CD4-positive, alpha-beta T cell (primary cell): ENCODE data around the gene ANKS4B. TPM values are rescaled to one million over a fixed set of nuclear protein-coding genes. Genes with fewer than 3 reads are reported as not detected.

ENCODE experiments used
- ATAC-seq: fragments of 200-7000 bp; cut with Tn5 transposase; one replicate; pipeline ENCODE4 v1.10.0; 2022; ENCODE audit warnings: mild to moderate bottlenecking; ENCODE audit not compliant: poor library complexity
- CTCF ChIA-PET: fragments of 350-600 bp; sonication (Branson Sonifier 250); formaldehyde crosslinking; loops from one replicate; lab custom pipeline; 2021; ENCODE audit warnings: antibody characterized with exemption, inconsistent platforms; lab: Charles Lee
- POLR2A ChIA-PET: fragments of 350-600 bp; sonication (Branson Sonifier 250); formaldehyde crosslinking; loops from one replicate; lab custom pipeline; 2021; ENCODE audit warnings: antibody characterized with exemption, inconsistent platforms; lab: Charles Lee
- DNase-seq, 14 experiments: peaks; one replicate each; pipeline ENCODE4 v3.0.0-alpha.2; 2013 to 2020; ENCODE audit warnings: mixed read lengths in 2 of 14
- H3K27ac ChIP-seq, 2 donors: one replicate each; pipeline versions ENCODE4 v1.5.1 to v1.7.0; 2013; ENCODE audit warnings: low read length in 2 of 2, low read depth in 1 of 2, mild to moderate bottlenecking in 1 of 2
- H3K27me3 ChIP-seq, 2 experiments: 1 replicate in 1 of 2; 2 replicates in 1 of 2; pipeline versions ENCODE4 v1.6.1 to v1.7.0; 2013; ENCODE audit warnings: low read length in 2 of 2, control low read depth in 1 of 2, mild to moderate bottlenecking in 1 of 2, moderate library complexity in 1 of 2; ENCODE audit not compliant: insufficient read depth in 2 of 2, control insufficient read depth in 1 of 2
- H3K36me3 ChIP-seq: one replicate; pipeline ENCODE4 v1.6.1; 2013; ENCODE audit warnings: low read length, control low read depth; ENCODE audit not compliant: insufficient read depth
- H3K4me1 ChIP-seq: one replicate; pipeline ENCODE4 v1.6.1; 2013; ENCODE audit warnings: low read length, control low read depth; ENCODE audit not compliant: insufficient read depth
- H3K4me3 ChIP-seq: one replicate; pipeline ENCODE4 v1.5.1; 2013; ENCODE audit warnings: mild to moderate bottlenecking, low read length, moderate library complexity
- H3K9me3 ChIP-seq, 2 experiments: 1 replicate in 1 of 2; 2 replicates in 1 of 2; pipeline versions ENCODE4 v1.6.1 to v1.7.0; 2013; ENCODE audit warnings: low read length in 2 of 2, mild to moderate bottlenecking in 2 of 2, control low read depth in 1 of 2, moderate library complexity in 1 of 2; ENCODE audit not compliant: control insufficient read depth in 1 of 2, insufficient read depth in 1 of 2
- H3K27ac Mint-ChIP-seq: one replicate; pipeline ENCODE4 v1.8.0; 2020; ENCODE audit warnings: mixed read lengths
- H3K27me3 Mint-ChIP-seq: one replicate; pipeline ENCODE4 v1.8.0; 2021; ENCODE audit warnings: mixed read lengths
- H3K36me3 Mint-ChIP-seq: one replicate; pipeline ENCODE4 v1.8.0; 2021; ENCODE audit warnings: low read depth, mixed read lengths
- H3K4me1 Mint-ChIP-seq: one replicate; pipeline ENCODE4 v1.8.0; 2021; ENCODE audit warnings: low read depth, mixed read lengths
- H3K4me3 Mint-ChIP-seq: one replicate; pipeline ENCODE4 v1.8.0; 2020; ENCODE audit warnings: mild to moderate bottlenecking, mixed read lengths
- H3K9me3 Mint-ChIP-seq: one replicate; pipeline ENCODE4 v1.8.0; 2020; ENCODE audit warnings: mixed read lengths
- CTCF ChIP-seq: fragments of 200-600 bp; IDR thresholded peaks from one replicate; pipeline ENCODE4 v1.8.0; 2022; ENCODE audit warnings: antibody characterized with exemption, mild to moderate bottlenecking
- intact Hi-C, 2 experiments: fragments of 100-400 bp; cut with DNase I in 1 of 2; cut with micrococcal nuclease in 1 of 2; formaldehyde crosslinking; loops; one replicate each; pipeline versions ENCODE4 v1.15.1 to v1.9.0; 2023 to 2025; cut with DNase I, micrococcal nuclease
- total RNA-seq, 174 experiments: library from RNA in 2 of 174; stranded (reverse) in 2 of 174; gene quantifications; one replicate each; pipeline ENCODE4 v1.2.3 and lab custom pipeline; 2021 to 2026

The ANKS4B gene
- total RNA-seq, 2 experiments from 2014 or later: not detected

- no peak for DNase-seq
- intact Hi-C loops: no loop called here
- ChIA-PET POLR2A (no interaction called here), CTCF (no interaction called here)
- Mint-ChIP-seq H3K4me1 (no peaks in the 10 kb centered on the region), H3K27ac (no peak overlapping the region), H3K27me3 (peaks cover 22% of the 10 kb centered on the region), H3K4me3 (no peak overlapping the region), H3K36me3 (no peaks in the 10 kb centered on the region), H3K9me3 (no peaks in the 10 kb centered on the region)
- TF ChIP-seq CTCF: no peak
- no peak overlapping the region for H3K27ac ChIP-seq
- no peak for ATAC-seq
- H3K36me3 ChIP-seq: no peaks in the 10 kb centered on the region
- H3K4me3 ChIP-seq: no peak overlapping the region
- no peaks in the 10 kb centered on the region for H3K4me1 ChIP-seq
- no peaks in the 10 kb centered on the region for H3K27me3 ChIP-seq
- no peaks in the 10 kb centered on the region for H3K9me3 ChIP-seq
These were observed 33.8 kb upstream of the ANKS4B start for GRCh38 chr16:21199607-21200218.

- no peaks in the 10 kb centered on the region for H3K9me3 ChIP-seq
- Mint-ChIP-seq H3K27me3 (peaks cover 29% of the 10 kb centered on the region), H3K36me3 (no peaks in the 10 kb centered on the region), H3K27ac (no peak overlapping the region), H3K9me3 (no peaks in the 10 kb centered on the region), H3K4me1 (no peaks in the 10 kb centered on the region), H3K4me3 (no peak overlapping the region)
- H3K4me3 ChIP-seq: no peak overlapping the region
- intact Hi-C loops: no loop called here
- POLR2A ChIA-PET: no interaction called here
- ATAC-seq (no peak), DNase-seq (no peak)
- H3K27ac ChIP-seq: no peak overlapping the region
- no peak for TF ChIP-seq CTCF
- no peaks in the 10 kb centered on the region for H3K36me3 ChIP-seq
- CTCF ChIA-PET: no interaction called here
- no peaks in the 10 kb centered on the region for H3K4me1 ChIP-seq
- peaks cover 0 to 5% of the 10 kb centered on the region in 2 experiments for H3K27me3 ChIP-seq
These were observed 30.2 kb upstream of the ANKS4B start for GRCh38 chr16:21203155-21203797.

- H3K4me1 ChIP-seq: no peaks in the 10 kb centered on the region
- Mint-ChIP-seq H3K27ac (no peak overlapping the region), H3K36me3 (no peaks in the 10 kb centered on the region), H3K9me3 (no peaks in the 10 kb centered on the region), H3K4me1 (no peaks in the 10 kb centered on the region), H3K4me3 (no peak overlapping the region), H3K27me3 (peaks cover 28% of the 10 kb centered on the region)
- POLR2A ChIA-PET: no interaction called here
- intact Hi-C loops: no loop called here
- no peaks in the 10 kb centered on the region for H3K36me3 ChIP-seq
- no peak overlapping the region for H3K4me3 ChIP-seq
- DNase-seq: no peak
- peaks cover 5% of the 10 kb centered on the region in 2 experiments for H3K27me3 ChIP-seq
- H3K27ac ChIP-seq: no peak overlapping the region
- no peak for TF ChIP-seq CTCF
- H3K9me3 ChIP-seq: no peaks in the 10 kb centered on the region
- no peak for ATAC-seq
- CTCF ChIA-PET: no interaction called here
These were observed 28.2 kb upstream of the ANKS4B start for GRCh38 chr16:21205303-21205702.
